HEK293 (cell line): ENCODE results near the gene GNA12.
A peak's percentile ranks its signal among the peaks of the same experiment; 100 is the strongest.

Experiments used
- CTCF ChIA-PET: fragments of 350-600 bp; formaldehyde crosslinking; extraction: SDS; loops from one replicate; lab custom pipeline; 2021; ENCODE audit warnings: antibody characterized with exemption; lab: Yijun Ruan, JAX
- POLR2A ChIA-PET: fragments of 300-600 bp; formaldehyde crosslinking; extraction: SDS; loops from one replicate; lab custom pipeline; 2020; ENCODE audit warnings: antibody characterized with exemption, inconsistent platforms; lab: Yijun Ruan, JAX
- H3K27ac ChIP-seq: fragments of 200-500 bp; sonication (Bioruptor generic); 2 replicates; pipeline ENCODE4 v1.5.1; 2014; ENCODE audit warnings: low read depth, low read length, control low read depth, inconsistent platforms; ENCODE audit errors: extremely low read depth
- H3K36me3 ChIP-seq, 2 experiments: fragments of 200-500 bp in 1 of 2; sonication (Bioruptor generic) in 1 of 2; 1 replicate in 1 of 2; 2 replicates in 1 of 2; pipeline ENCODE4 v1.5.1; 2014 to 2017; ENCODE audit warnings: inconsistent platforms in 2 of 2, low read length in 2 of 2; ENCODE audit not compliant: control insufficient read depth in 2 of 2, insufficient read depth in 1 of 2
- H3K4me1 ChIP-seq: fragments of 200-500 bp; sonication (Bioruptor generic); 2 replicates; pipeline ENCODE4 v1.5.1; 2014; ENCODE audit warnings: mild to moderate bottlenecking, low read length, inconsistent platforms; ENCODE audit not compliant: control insufficient read depth, insufficient read depth
- H3K4me3 ChIP-seq: 2 replicates; pipeline ENCODE4 v1.5.1; 2011; ENCODE audit warnings: low read depth, mild to moderate bottlenecking, control low read depth, low read length, moderate library complexity
- H3K9me3 ChIP-seq: fragments of 200-500 bp; sonication (Bioruptor generic); 2 replicates; pipeline ENCODE4 v1.5.1; 2014; ENCODE audit warnings: low read depth, low read length, inconsistent platforms; ENCODE audit not compliant: control insufficient read depth, insufficient read depth
- EGR2 ChIP-seq: fragments of 450-650 bp; formaldehyde crosslinking; IDR thresholded peaks from 2 replicates; pipeline ENCODE4 v1.5.1; 2016; ENCODE audit warnings: low read depth, missing biosample characterization, missing genetic modification characterization
- GLI4 ChIP-seq: fragments of 450-650 bp; formaldehyde crosslinking; IDR thresholded peaks from 2 replicates; pipeline ENCODE4 v1.5.1; 2016; ENCODE audit warnings: missing biosample characterization, missing genetic modification characterization
- KLF9 ChIP-seq: fragments of 450-650 bp; formaldehyde crosslinking; IDR thresholded peaks from 2 replicates; pipeline ENCODE4 v1.5.1; 2016; ENCODE audit warnings: missing biosample characterization, missing genetic modification characterization, low read depth
- REST ChIP-seq: fragments of 450-650 bp; formaldehyde crosslinking; IDR thresholded peaks from 2 replicates; pipeline ENCODE4 v1.5.1; 2016; ENCODE audit warnings: missing biosample characterization, missing genetic modification characterization
- SETDB1 ChIP-seq: IDR thresholded peaks from one replicate; pipeline ENCODE4 v1.6.1; 2017; ENCODE audit warnings: mild to moderate bottlenecking, low read length, moderate library complexity, mixed read lengths; ENCODE audit not compliant: insufficient read length
- YY1 ChIP-seq: fragments of 450-650 bp; formaldehyde crosslinking; IDR thresholded peaks from 2 replicates; pipeline ENCODE4 v1.5.1; 2018; ENCODE audit warnings: missing biosample characterization, missing genetic modification characterization
- ZBTB48 ChIP-seq: fragments of 450-650 bp; formaldehyde crosslinking; IDR thresholded peaks from 2 replicates; pipeline ENCODE4 v1.5.1; 2016; ENCODE audit warnings: missing biosample characterization, missing genetic modification characterization
- ZFHX2 ChIP-seq: fragments of 450-650 bp; formaldehyde crosslinking; conservative IDR thresholded peaks from 2 replicates; pipeline ENCODE4 v1.5.1; 2016; ENCODE audit warnings: missing biosample characterization, missing genetic modification characterization
- ZNF132 ChIP-seq: fragments of 450-650 bp; formaldehyde crosslinking; IDR thresholded peaks from 2 replicates; pipeline ENCODE4 v1.5.1; 2017; ENCODE audit warnings: missing biosample characterization, missing genetic modification characterization, borderline replicate concordance
- ZNF157 ChIP-seq: fragments of 450-650 bp; formaldehyde crosslinking; IDR thresholded peaks from 2 replicates; pipeline ENCODE4 v1.5.1; 2016; ENCODE audit warnings: missing biosample characterization, missing genetic modification characterization
- ZNF16 ChIP-seq: fragments of 450-650 bp; formaldehyde crosslinking; IDR thresholded peaks from 2 replicates; pipeline ENCODE4 v1.5.1; 2016; ENCODE audit warnings: low read depth, missing biosample characterization, missing genetic modification characterization
- ZNF501 ChIP-seq: fragments of 450-650 bp; formaldehyde crosslinking; IDR thresholded peaks from 2 replicates; pipeline ENCODE4 v1.5.1; 2016; ENCODE audit warnings: missing biosample characterization, missing genetic modification characterization
- ZNF521 ChIP-seq: fragments of 450-650 bp; formaldehyde crosslinking; IDR thresholded peaks from 2 replicates; pipeline ENCODE4 v1.5.1; 2017; ENCODE audit warnings: missing biosample characterization, mild to moderate bottlenecking, missing genetic modification characterization
- ZNF548 ChIP-seq: fragments of 450-650 bp; formaldehyde crosslinking; IDR thresholded peaks from 2 replicates; pipeline ENCODE4 v1.5.1; 2016; ENCODE audit warnings: missing biosample characterization, missing genetic modification characterization
- ZNF571 ChIP-seq: fragments of 450-650 bp; formaldehyde crosslinking; IDR thresholded peaks from 2 replicates; pipeline ENCODE4 v1.5.0; 2017; ENCODE audit warnings: missing biosample characterization, missing genetic modification characterization
- ZNF585B ChIP-seq: fragments of 450-650 bp; formaldehyde crosslinking; IDR thresholded peaks from 2 replicates; pipeline ENCODE4 v1.5.1; 2016; ENCODE audit warnings: missing biosample characterization, missing genetic modification characterization
- ZNF658 ChIP-seq: fragments of 450-650 bp; formaldehyde crosslinking; IDR thresholded peaks from 2 replicates; pipeline ENCODE4; 2016; ENCODE audit warnings: missing biosample characterization, missing genetic modification characterization

The GNA12 gene

GRCh38 chr7:2716906-2717292 is 127.2 kb downstream of the GNA12 start:
- Histone ChIP-seq H3K4me1 (peaks cover 3% of the 10 kb centered on the region; the same call in 1 of the 2 replicates), H3K36me3 (no peaks in the 10 kb centered on the region), H3K4me3 (no peak overlapping the region), H3K27ac (peak overlapping the region; percentile 26; the same call in 1 of the 2 replicates), H3K9me3 (no peaks in the 10 kb centered on the region)
- CTCF ChIA-PET: no interaction called here
- TF ChIP-seq ZFHX2: 0 out of 2 replicates have a peak, but pooled peaks have one; percentile 34
- TF ChIP-seq ZNF571 (tag by site-specific recombination): no peak
- TF ChIP-seq EGR2 (tag by site-specific recombination): peak; percentile 64; the same call in 1 of the 2 replicates
- POLR2A ChIA-PET: no interaction called here

- no peak for TF ChIP-seq YY1
- TF ChIP-seq SETDB1: no peak
- TF ChIP-seq ZNF548 (tag by site-specific recombination): no peak
- Histone ChIP-seq H3K9me3 (no peaks in the 10 kb centered on the region), H3K27ac (no peak overlapping the region), H3K36me3 (no peaks in the 10 kb centered on the region), H3K4me1 (peaks cover 3% of the 10 kb centered on the region; the same call in 1 of the 2 replicates), H3K4me3 (no peak overlapping the region)
- ChIA-PET CTCF (interaction anchor here (1.0 kb wide), 1 partner anchor 248 kb away, joined by 3 read pairs; no protein-coding TSS in a partner anchor), POLR2A (no interaction called here)
Measured at GRCh38 chr7:2716488-2716887, 127.6 kb downstream of the GNA12 start.

GRCh38 chr7:2715341-2716231 is 128.5 kb downstream of the GNA12 start:
- Histone ChIP-seq H3K36me3 (no peaks in the 10 kb centered on the region), H3K9me3 (no peaks in the 10 kb centered on the region), H3K27ac (no peak overlapping the region), H3K4me1 (peaks cover 3% of the 10 kb centered on the region; the same call in 1 of the 2 replicates), H3K4me3 (no peak overlapping the region)
- ChIA-PET POLR2A (no interaction called here), CTCF (interaction anchor here (0.6 to 1.0 kb wide), 3 partner anchors 15 to 247 kb away, joined by 3 read pairs; no protein-coding TSS in a partner anchor)
- TF ChIP-seq KLF9 (tag by site-specific recombination) (no peak), ZNF501 (no peak), ZNF132 (no peak), ZBTB48 (tag by site-specific recombination) (no peak), ZNF157 (tag by site-specific recombination) (no peak), GLI4 (tag by site-specific recombination) (no peak), ZNF658 (tag by site-specific recombination) (no peak), ZNF521 (tag by site-specific recombination) (no peak), REST (tag by site-specific recombination) (no peak), ZNF16 (tag by site-specific recombination) (no peak), ZNF585B (no peak)
